HL-60/S4 treated with retinoic acid at 250 ng/mL for 4 days and 3 days (cell line): Measurements from ENCODE around the gene CCDC157.

Experiments
- in situ Hi-C: fragments of 300-500 bp; cut with MboI; formaldehyde crosslinking; loops from 2 replicates; pipeline ENCODE4 v1.7.0; 2022; ENCODE audit warnings: low sequenced_read_pairs

The CCDC157 gene

GRCh38 chr22:30356449-30357235, at the start of gene CCDC157, which contains the start of gene SF3A1:
CCDC157 (plus strand) TSS chr22:30357007; CDS start chr22:30366001, 8,994 bp downstream.
SF3A1 (minus strand) TSS chr22:30356894; CDS start chr22:30356792, 102 bp downstream.
- in situ Hi-C loops: no loop called here

- in situ Hi-C loops: no loop called here
These were observed 49.7 kb upstream of the CCDC157 start for GRCh38 chr22:30307041-30307574.

- in situ Hi-C loops: no loop called here
These were observed 48.7 kb upstream of the CCDC157 start for GRCh38 chr22:30308093-30308492.

GRCh38 chr22:30308518-30309230, 48.1 kb upstream of the CCDC157 start:
- in situ Hi-C loops: no loop called here

GRCh38 chr22:30309951-30310741, 46.7 kb upstream of the CCDC157 start:
- in situ Hi-C loops: no loop called here

- in situ Hi-C loops: no loop called here
These were observed 45.7 kb upstream of the CCDC157 start for GRCh38 chr22:30310881-30311771.

- in situ Hi-C loops: no loop called here
These were observed 44.8 kb upstream of the CCDC157 start for GRCh38 chr22:30312053-30312452.

- in situ Hi-C loops: no loop called here
These were observed 43.1 kb upstream of the CCDC157 start for GRCh38 chr22:30313527-30314363.

GRCh38 chr22:30314915-30315314, 41.9 kb upstream of the CCDC157 start:
- in situ Hi-C loops: no loop called here

- in situ Hi-C loops: no loop called here
These were observed 40.7 kb upstream of the CCDC157 start for GRCh38 chr22:30315962-30316576.

- in situ Hi-C loops: no loop called here
These were observed 39.0 kb upstream of the CCDC157 start for GRCh38 chr22:30317778-30318177.

- in situ Hi-C loops: no loop called here
These were observed 37.9 kb upstream of the CCDC157 start for GRCh38 chr22:30318799-30319419.

GRCh38 chr22:30320021-30320556, 36.7 kb upstream of the CCDC157 start:
- in situ Hi-C loops: no loop called here

- in situ Hi-C loops: no loop called here
These were observed 35.3 kb upstream of the CCDC157 start for GRCh38 chr22:30321461-30321860.

GRCh38 chr22:30323246-30323645, 33.6 kb upstream of the CCDC157 start:
- in situ Hi-C loops: no loop called here

GRCh38 chr22:30324014-30324730, 32.6 kb upstream of the CCDC157 start:
- in situ Hi-C loops: no loop called here

- in situ Hi-C loops: no loop called here
These were observed 31.6 kb upstream of the CCDC157 start for GRCh38 chr22:30325065-30325720.
